Fibroblast of gingiva (primary cell): ENCODE measurements around the gene MTHFR.

ENCODE experiments used
- DNase-seq: peaks from one replicate; pipeline ENCODE4 v3.0.0-alpha.2; 2011; ENCODE audit warnings: low read depth

Gene MTHFR

GRCh38 chr1:11753555-11754208 is 52.1 kb downstream of the MTHFR start:
- no peak for DNase-seq

GRCh38 chr1:11752359-11753088 is 53.2 kb downstream of the MTHFR start:
- DNase-seq, result no peak

GRCh38 chr1:11751087-11751486 is 54.7 kb downstream of the MTHFR start:
- DNase-seq, result no peak

- DNase-seq, result no peak
Measured at GRCh38 chr1:11749996-11750395, 55.8 kb downstream of the MTHFR start.

GRCh38 chr1:11749203-11749689 is 56.5 kb downstream of the MTHFR start:
- no peak for DNase-seq

- no peak for DNase-seq
Measured at GRCh38 chr1:11748294-11749202, 57.2 kb downstream of the MTHFR start.

- DNase-seq, result no peak
Measured at GRCh38 chr1:11746795-11747487, 58.8 kb downstream of the MTHFR start.

- no peak for DNase-seq
Measured at GRCh38 chr1:11746092-11746491, 59.7 kb downstream of the MTHFR start.

- DNase-seq, result no peak
Measured at GRCh38 chr1:11744287-11744686, 61.5 kb downstream of the MTHFR start.

- DNase-seq, result peak; percentile 26
Measured at GRCh38 chr1:11741919-11742558, 63.7 kb downstream of the MTHFR start.

- no peak for DNase-seq
Measured at GRCh38 chr1:11741482-11741881, 64.3 kb downstream of the MTHFR start.

- no peak for DNase-seq
Measured at GRCh38 chr1:11740258-11741192, 65.2 kb downstream of the MTHFR start.

GRCh38 chr1:11738783-11739182 is 67.0 kb downstream of the MTHFR start:
- no peak for DNase-seq

- DNase-seq, result no peak
Measured at GRCh38 chr1:11738096-11738495, 67.7 kb downstream of the MTHFR start.

GRCh38 chr1:11736746-11737639 is 68.8 kb downstream of the MTHFR start:
- peak; percentile 90 for DNase-seq

- DNase-seq, result peak; percentile 89
Measured at GRCh38 chr1:11735854-11736745, 69.7 kb downstream of the MTHFR start, which contains the start of gene AGTRAP. TSS of gene AGTRAP (plus strand) at chr1:11736136. CDS start at chr1:11736209, 73 bp downstream.
